GM06990 (cell line): ENCODE data around the gene VEGFC.

Source experiments
- DNase-seq: peaks from one replicate; pipeline ENCODE4 v3.0.0-alpha.2; 2011; ENCODE audit not compliant: insufficient read length; ENCODE audit errors: extremely low read depth
- H3K27me3 ChIP-seq: replicated peaks from 2 replicates; pipeline ENCODE4 v1.6.0; 2011; ENCODE audit warnings: low read length; ENCODE audit not compliant: control insufficient read depth, insufficient read depth
- H3K36me3 ChIP-seq: 2 replicates; pipeline ENCODE4 v1.5.1; 2011; ENCODE audit warnings: low read length; ENCODE audit not compliant: control insufficient read depth, insufficient read depth
- H3K4me3 ChIP-seq: replicated peaks from 2 replicates; pipeline ENCODE4 v1.5.1; 2011; ENCODE audit warnings: low read depth, mild to moderate bottlenecking, control low read depth, low read length
- CTCF ChIP-seq: IDR thresholded peaks from 2 replicates; pipeline ENCODE4 v1.5.1; 2011; ENCODE audit warnings: low read length, control low read depth, mild to moderate bottlenecking, inconsistent platforms; ENCODE audit not compliant: insufficient read depth, poor library complexity, severe bottlenecking

The VEGFC gene

GRCh38 chr4:176806778-176807375, 14.2 kb upstream of the VEGFC start:
- no peak for DNase-seq
- no peak for TF ChIP-seq CTCF
- Histone ChIP-seq H3K36me3 (no peaks in the 10 kb centered on the region), H3K27me3 (no peaks in the 10 kb centered on the region), H3K4me3 (no peak overlapping the region)

- no peak for TF ChIP-seq CTCF
- Histone ChIP-seq H3K27me3 (no peaks in the 10 kb centered on the region), H3K4me3 (no peak overlapping the region), H3K36me3 (no peaks in the 10 kb centered on the region)
- DNase-seq = no peak
Observed at GRCh38 chr4:176805155-176805554, 12.4 kb upstream of the VEGFC start.

- Histone ChIP-seq H3K27me3 (no peaks in the 10 kb centered on the region), H3K4me3 (no peak overlapping the region), H3K36me3 (no peaks in the 10 kb centered on the region)
- no peak for TF ChIP-seq CTCF
- DNase-seq = no peak
Observed at GRCh38 chr4:176800891-176801534, 8.3 kb upstream of the VEGFC start.

- no peak for DNase-seq
- H3K36me3 ChIP-seq = no peaks in the 10 kb centered on the region
- no peaks in the 10 kb centered on the region for H3K27me3 ChIP-seq
- H3K4me3 ChIP-seq = no peak overlapping the region
- no peak for TF ChIP-seq CTCF
Observed at GRCh38 chr4:176799653-176800052, 6.9 kb upstream of the VEGFC start.

GRCh38 chr4:176798540-176798939, 5.8 kb upstream of the VEGFC start:
- no peak overlapping the region for H3K4me3 ChIP-seq
- no peak for DNase-seq
- no peaks in the 10 kb centered on the region for H3K27me3 ChIP-seq
- H3K36me3 ChIP-seq = no peaks in the 10 kb centered on the region
- TF ChIP-seq CTCF = no peak

- no peak overlapping the region for H3K4me3 ChIP-seq
- no peak for TF ChIP-seq CTCF
- H3K27me3 ChIP-seq = no peaks in the 10 kb centered on the region
- no peak for DNase-seq
- H3K36me3 ChIP-seq = no peaks in the 10 kb centered on the region
Observed at GRCh38 chr4:176795441-176795840, 2.7 kb upstream of the VEGFC start.
